ENCODE data around the gene SLC2A10. TPM values are rescaled to one million over a fixed set of nuclear protein-coding genes. Genes with fewer than 3 reads are reported as not detected.

The SLC2A10 gene
- total and polyA plus RNA-seq, 7 experiments from 2014 or later = 0.05 to 0.17 TPM; not detected in 5

- H3K27ac Mint-ChIP-seq = no peak overlapping the region
- ChIA-PET POLR2A (no interaction called here), CTCF (no interaction called here)
- peaks cover 0 to 10% (median 1%) of the 10 kb centered on the region in 11 donors for H3K9me3 Mint-ChIP-seq
- H3K27me3 Mint-ChIP-seq = peaks cover 25 to 45% (median 34%) of the 10 kb centered on the region in 5 donors
- H3K36me3 ChIP-seq (ENCODE audit: control insufficient read depth in 2 of 3, insufficient read depth in 3 of 3, low read length in 3 of 3) = no peaks in the 10 kb centered on the region
- H3K36me3 Mint-ChIP-seq = peaks cover 0 to 5% (median 0%) of the 10 kb centered on the region in 5 donors
- H3K27ac ChIP-seq (ENCODE audit: low read depth, low read length) = no peak overlapping the region
- no peak overlapping the region for H3K4me3 ChIP-seq (ENCODE audit: low read length)
- no peaks in the 10 kb centered on the region for H3K9me3 ChIP-seq (ENCODE audit: control insufficient read depth in 2 of 3, low read length in 3 of 3)
- DNase-seq (no peak), ATAC-seq (no peak)
- intact Hi-C loops (cut with micrococcal nuclease) = no loop called here
- no peak overlapping the region for H3K4me3 Mint-ChIP-seq
- H3K27me3 ChIP-seq (ENCODE audit: control insufficient read depth in 2 of 2, insufficient read depth in 2 of 2, low read length in 2 of 2) = no peaks in the 10 kb centered on the region
- no peaks in the 10 kb centered on the region for H3K4me1 ChIP-seq (ENCODE audit: control insufficient read depth in 2 of 2, insufficient read depth in 2 of 2, low read length in 2 of 2)
- H3K4me1 Mint-ChIP-seq = peaks cover 0 to 2% (median 0%) of the 10 kb centered on the region in 7 donors
Measured at GRCh38 chr20:46739431-46740213, 30.2 kb downstream of the SLC2A10 start.

- Histone ChIP-seq H3K4me3 (ENCODE audit: low read length) (no peak overlapping the region), H3K36me3 (ENCODE audit: control insufficient read depth in 2 of 3, insufficient read depth in 3 of 3, low read length in 3 of 3) (no peaks in the 10 kb centered on the region), H3K4me1 (ENCODE audit: control insufficient read depth in 2 of 2, insufficient read depth in 2 of 2, low read length in 2 of 2) (no peaks in the 10 kb centered on the region), H3K27ac (ENCODE audit: low read depth, low read length) (no peak overlapping the region), H3K27me3 (ENCODE audit: control insufficient read depth in 2 of 2, insufficient read depth in 2 of 2, low read length in 2 of 2) (no peaks in the 10 kb centered on the region), H3K9me3 (ENCODE audit: control insufficient read depth in 2 of 3, low read length in 3 of 3) (no peaks in the 10 kb centered on the region)
- ChIA-PET POLR2A (no interaction called here), CTCF (no interaction called here)
- no peak for DNase-seq
- Mint-ChIP-seq H3K4me3 (no peak overlapping the region), H3K4me1 (peaks cover 0 to 2% (median 0%) of the 10 kb centered on the region in 7 donors), H3K9me3 (peaks cover 0 to 10% (median 1%) of the 10 kb centered on the region in 11 donors), H3K36me3 (peaks cover 0 to 5% (median 0%) of the 10 kb centered on the region in 5 donors), H3K27me3 (peaks cover 28 to 45% (median 36%) of the 10 kb centered on the region in 5 donors), H3K27ac (no peak overlapping the region)
- no peak for ATAC-seq
- intact Hi-C loops (cut with micrococcal nuclease) = no loop called here
Measured at GRCh38 chr20:46740214-46740609, 30.8 kb downstream of the SLC2A10 start.

GRCh38 chr20:46741924-46742668 is 32.6 kb downstream of the SLC2A10 start:
- ATAC-seq = no peak
- Histone ChIP-seq H3K27me3 (ENCODE audit: control insufficient read depth in 2 of 2, insufficient read depth in 2 of 2, low read length in 2 of 2) (no peaks in the 10 kb centered on the region), H3K9me3 (ENCODE audit: control insufficient read depth in 2 of 3, low read length in 3 of 3) (no peaks in the 10 kb centered on the region), H3K4me1 (ENCODE audit: control insufficient read depth in 2 of 2, insufficient read depth in 2 of 2, low read length in 2 of 2) (no peaks in the 10 kb centered on the region), H3K4me3 (ENCODE audit: low read length) (no peak overlapping the region), H3K27ac (ENCODE audit: low read depth, low read length) (no peak overlapping the region), H3K36me3 (ENCODE audit: control insufficient read depth in 2 of 3, insufficient read depth in 3 of 3, low read length in 3 of 3) (no peaks in the 10 kb centered on the region)
- no peak for DNase-seq
- peaks cover 0 to 5% (median 0%) of the 10 kb centered on the region in 5 donors for H3K36me3 Mint-ChIP-seq
- intact Hi-C loops (cut with micrococcal nuclease) = no loop called here
- peaks cover 0 to 11% (median 1%) of the 10 kb centered on the region in 11 donors for H3K9me3 Mint-ChIP-seq
- H3K4me3 Mint-ChIP-seq = no peak overlapping the region
- H3K27ac Mint-ChIP-seq = no peak overlapping the region
- peaks cover 0 to 2% (median 0%) of the 10 kb centered on the region in 7 donors for H3K4me1 Mint-ChIP-seq
- peaks cover 41 to 60% (median 46%) of the 10 kb centered on the region in 5 donors for H3K27me3 Mint-ChIP-seq
- POLR2A ChIA-PET = no interaction called here
- CTCF ChIA-PET = no interaction called here

- H3K9me3 ChIP-seq (ENCODE audit: control insufficient read depth in 2 of 3, low read length in 3 of 3) = no peaks in the 10 kb centered on the region
- no peaks in the 10 kb centered on the region for H3K4me1 ChIP-seq (ENCODE audit: control insufficient read depth in 2 of 2, insufficient read depth in 2 of 2, low read length in 2 of 2)
- peaks cover 45 to 65% (median 52%) of the 10 kb centered on the region in 5 donors for H3K27me3 Mint-ChIP-seq
- ChIA-PET CTCF (no interaction called here), POLR2A (no interaction called here)
- intact Hi-C loops (cut with micrococcal nuclease) = no loop called here
- H3K4me3 Mint-ChIP-seq = no peak overlapping the region
- H3K36me3 Mint-ChIP-seq = peaks cover 0 to 5% (median 0%) of the 10 kb centered on the region in 5 donors
- H3K27me3 ChIP-seq (ENCODE audit: control insufficient read depth in 2 of 2, insufficient read depth in 2 of 2, low read length in 2 of 2) = no peaks in the 10 kb centered on the region
- peaks cover 0 to 11% (median 1%) of the 10 kb centered on the region in 11 donors for H3K9me3 Mint-ChIP-seq
- H3K36me3 ChIP-seq (ENCODE audit: control insufficient read depth in 2 of 3, insufficient read depth in 3 of 3, low read length in 3 of 3) = no peaks in the 10 kb centered on the region
- ATAC-seq = no peak
- no peak for DNase-seq
- no peak overlapping the region for H3K4me3 ChIP-seq (ENCODE audit: low read length)
- H3K27ac Mint-ChIP-seq = no peak overlapping the region
- H3K27ac ChIP-seq (ENCODE audit: low read depth, low read length) = no peak overlapping the region
- H3K4me1 Mint-ChIP-seq = peaks cover 0 to 2% (median 0%) of the 10 kb centered on the region in 7 donors
Measured at GRCh38 chr20:46742669-46743045, 33.2 kb downstream of the SLC2A10 start.

DNA sequence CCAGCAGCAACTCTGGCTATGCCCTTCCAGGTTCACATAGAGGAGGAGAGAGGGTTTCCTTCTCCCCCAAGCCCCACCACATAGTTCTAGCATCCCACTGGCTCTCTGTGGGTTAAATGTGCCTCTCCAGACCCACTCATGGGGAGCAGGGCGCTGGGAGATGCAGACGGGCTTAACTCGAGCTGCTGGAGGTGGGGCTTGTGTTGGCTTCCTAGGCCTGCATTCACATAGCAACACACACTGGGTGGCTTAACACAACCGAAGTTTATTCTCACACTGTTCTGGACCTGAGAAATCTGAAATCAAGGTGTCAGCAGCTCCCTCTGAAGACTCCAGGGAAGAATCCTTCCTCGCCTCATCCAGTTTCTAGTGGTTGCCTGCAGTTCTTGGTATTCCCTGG is 33.6 kb downstream of the SLC2A10 start:
- no peak overlapping the region for H3K27ac Mint-ChIP-seq
- no peak overlapping the region for H3K4me3 Mint-ChIP-seq
- ChIA-PET POLR2A (no interaction called here), CTCF (no interaction called here)
- Histone ChIP-seq H3K36me3 (ENCODE audit: control insufficient read depth in 2 of 3, insufficient read depth in 3 of 3, low read length in 3 of 3) (no peaks in the 10 kb centered on the region), H3K27me3 (ENCODE audit: control insufficient read depth in 2 of 2, insufficient read depth in 2 of 2, low read length in 2 of 2) (peaks cover 0 to 3% of the 10 kb centered on the region in 2 donors), H3K4me1 (ENCODE audit: control insufficient read depth in 2 of 2, insufficient read depth in 2 of 2, low read length in 2 of 2) (no peaks in the 10 kb centered on the region), H3K9me3 (ENCODE audit: control insufficient read depth in 2 of 3, low read length in 3 of 3) (no peaks in the 10 kb centered on the region), H3K27ac (ENCODE audit: low read depth, low read length) (no peak overlapping the region), H3K4me3 (ENCODE audit: low read length) (no peak overlapping the region)
- peaks cover 0 to 2% (median 0%) of the 10 kb centered on the region in 7 donors for H3K4me1 Mint-ChIP-seq
- H3K27me3 Mint-ChIP-seq = peaks cover 49 to 61% (median 55%) of the 10 kb centered on the region in 5 donors
- peaks cover 0 to 11% (median 1%) of the 10 kb centered on the region in 11 donors for H3K9me3 Mint-ChIP-seq
- H3K36me3 Mint-ChIP-seq = peaks cover 0 to 5% (median 0%) of the 10 kb centered on the region in 5 donors
- ATAC-seq (no peak), DNase-seq (no peak)
- intact Hi-C loops (cut with micrococcal nuclease) = no loop called here

DNA sequence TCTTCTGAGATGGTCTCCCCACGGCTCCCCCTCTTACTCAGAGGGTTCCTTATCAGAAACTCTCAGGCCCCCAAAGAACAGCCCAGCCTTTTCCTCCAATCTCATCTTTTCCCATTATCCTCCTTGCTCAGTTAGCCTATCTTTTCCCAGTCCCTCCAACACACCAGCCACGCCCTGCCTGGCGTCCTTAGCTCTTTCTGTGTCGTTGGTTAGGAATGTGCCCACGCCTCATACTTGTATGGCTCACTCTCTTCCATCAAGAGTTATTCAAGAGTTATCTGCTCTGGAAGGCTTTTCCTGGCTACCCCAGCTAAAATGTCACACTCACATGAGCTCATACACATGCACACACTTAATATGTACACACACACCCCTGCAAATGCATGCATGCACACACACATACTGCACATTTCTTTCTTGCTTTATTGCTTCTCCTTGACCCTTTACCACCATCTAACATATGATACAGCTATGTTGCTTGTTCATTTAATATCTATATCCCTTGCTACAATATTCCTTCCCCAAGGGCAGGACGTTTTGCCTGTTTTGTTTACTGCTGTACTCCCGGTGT is 37.6 kb downstream of the SLC2A10 start:
- no peak overlapping the region for H3K27ac ChIP-seq (ENCODE audit: low read depth, low read length)
- intact Hi-C loops (cut with micrococcal nuclease) = no loop called here
- Mint-ChIP-seq H3K27me3 (peaks cover 59 to 66% (median 61%) of the 10 kb centered on the region in 5 donors), H3K4me3 (no peak overlapping the region), H3K27ac (no peak overlapping the region), H3K9me3 (peaks cover 0 to 3% (median 0%) of the 10 kb centered on the region in 11 donors), H3K4me1 (peaks cover 0 to 2% (median 0%) of the 10 kb centered on the region in 7 donors), H3K36me3 (no peaks in the 10 kb centered on the region)
- H3K36me3 ChIP-seq (ENCODE audit: control insufficient read depth in 2 of 3, insufficient read depth in 3 of 3, low read length in 3 of 3) = no peaks in the 10 kb centered on the region
- H3K27me3 ChIP-seq (ENCODE audit: control insufficient read depth in 2 of 2, insufficient read depth in 2 of 2, low read length in 2 of 2) = peaks cover 0 to 3% of the 10 kb centered on the region in 2 donors
- DNase-seq (no peak), ATAC-seq (no peak)
- H3K4me1 ChIP-seq (ENCODE audit: control insufficient read depth in 2 of 2, insufficient read depth in 2 of 2, low read length in 2 of 2) = no peaks in the 10 kb centered on the region
- H3K9me3 ChIP-seq (ENCODE audit: control insufficient read depth in 2 of 3, low read length in 3 of 3) = no peaks in the 10 kb centered on the region
- CTCF ChIA-PET = no interaction called here
- no peak overlapping the region for H3K4me3 ChIP-seq (ENCODE audit: low read length)
- POLR2A ChIA-PET = no interaction called here

Measured in naive thymus-derived CD4-positive, alpha-beta T cell (primary cell).